Mesendoderm (in vitro differentiated cells): ENCODE data around the gene TMCC3.

Experiments
- DNase-seq: peaks from one replicate; pipeline ENCODE4 v3.0.0; 2013
- H2AK5ac ChIP-seq: 2 replicates; pipeline ENCODE4 v1.6.1; 2013; ENCODE audit warnings: low read length, inconsistent platforms
- H2BK120ac ChIP-seq: 2 replicates; pipeline ENCODE4 v1.6.1; 2013; ENCODE audit warnings: low read depth, mild to moderate bottlenecking, low read length, moderate library complexity, mixed read lengths
- H2BK15ac ChIP-seq: replicated peaks from 2 replicates; pipeline ENCODE4 v1.6.1; 2013; ENCODE audit warnings: low read depth, mild to moderate bottlenecking, moderate library complexity
- H2BK5ac ChIP-seq: 2 replicates; pipeline ENCODE4 v1.6.1; 2013; ENCODE audit warnings: low read length, inconsistent platforms
- H3K18ac ChIP-seq: 2 replicates; pipeline ENCODE4 v1.6.1; 2013; ENCODE audit warnings: mild to moderate bottlenecking, low read length, mixed read lengths
- H3K23ac ChIP-seq: one replicate; pipeline ENCODE4 v1.6.1; 2013; ENCODE audit warnings: low read length
- H3K27ac ChIP-seq: 2 replicates; pipeline ENCODE4 v1.5.1; 2013; ENCODE audit warnings: low read depth, mild to moderate bottlenecking, inconsistent platforms, low read length, moderate library complexity
- H3K27me3 ChIP-seq: 2 replicates; pipeline ENCODE4 v1.6.1; 2013; ENCODE audit warnings: low read length, control low read depth, mild to moderate bottlenecking, inconsistent platforms; ENCODE audit not compliant: insufficient read depth, poor library complexity
- H3K36me3 ChIP-seq: 2 replicates; pipeline ENCODE4 v1.6.1; 2013; ENCODE audit warnings: low read length, inconsistent platforms; ENCODE audit not compliant: control insufficient read depth, insufficient read depth
- H3K4ac ChIP-seq: one replicate; pipeline ENCODE4 v1.6.1; 2013; ENCODE audit warnings: low read depth, mild to moderate bottlenecking, low read length, moderate library complexity
- H3K4me1 ChIP-seq: 2 replicates; pipeline ENCODE4 v1.6.1; 2013; ENCODE audit warnings: low read depth, low read length, inconsistent platforms; ENCODE audit not compliant: control insufficient read depth
- H3K4me2 ChIP-seq: 2 replicates; pipeline ENCODE4 v1.6.1; 2013; ENCODE audit warnings: low read length
- H3K4me3 ChIP-seq: 2 replicates; pipeline ENCODE4 v1.5.1; 2013; ENCODE audit warnings: mild to moderate bottlenecking, low read length
- H3K56ac ChIP-seq: one replicate; pipeline ENCODE4 v1.6.1; 2013; ENCODE audit warnings: low read length
- H3K79me1 ChIP-seq: 2 replicates; pipeline ENCODE4 v1.6.1; 2013; ENCODE audit warnings: low read length, inconsistent platforms
- H3K79me2 ChIP-seq: 2 replicates; pipeline ENCODE4 v1.6.1; 2013; ENCODE audit warnings: mild to moderate bottlenecking, low read length; ENCODE audit not compliant: control insufficient read depth, insufficient read depth
- H3K9ac ChIP-seq: 2 replicates; pipeline ENCODE4 v1.6.1; 2013; ENCODE audit warnings: low read length, inconsistent platforms
- H4K5ac ChIP-seq: one replicate; pipeline ENCODE4 v1.6.1; 2013; ENCODE audit warnings: low read length
- H4K8ac ChIP-seq: one replicate; pipeline ENCODE4 v1.6.1; 2013; ENCODE audit warnings: low read depth, mild to moderate bottlenecking, control low read depth, low read length, moderate library complexity
- WGBS: extraction: QIAGEN DNeasy Blood & Tissue Kit; methylation state at CpG from one replicate; pipeline ENCODE4 v1.1.7; 2013; ENCODE audit warnings: low lambda C conversion rate, missing lambda C conversion rate; ENCODE audit not compliant: insufficient coverage; ENCODE audit errors: extremely low coverage; 5-methylcytosine and 5-hydroxymethylcytosine counted together

Gene TMCC3

DNA sequence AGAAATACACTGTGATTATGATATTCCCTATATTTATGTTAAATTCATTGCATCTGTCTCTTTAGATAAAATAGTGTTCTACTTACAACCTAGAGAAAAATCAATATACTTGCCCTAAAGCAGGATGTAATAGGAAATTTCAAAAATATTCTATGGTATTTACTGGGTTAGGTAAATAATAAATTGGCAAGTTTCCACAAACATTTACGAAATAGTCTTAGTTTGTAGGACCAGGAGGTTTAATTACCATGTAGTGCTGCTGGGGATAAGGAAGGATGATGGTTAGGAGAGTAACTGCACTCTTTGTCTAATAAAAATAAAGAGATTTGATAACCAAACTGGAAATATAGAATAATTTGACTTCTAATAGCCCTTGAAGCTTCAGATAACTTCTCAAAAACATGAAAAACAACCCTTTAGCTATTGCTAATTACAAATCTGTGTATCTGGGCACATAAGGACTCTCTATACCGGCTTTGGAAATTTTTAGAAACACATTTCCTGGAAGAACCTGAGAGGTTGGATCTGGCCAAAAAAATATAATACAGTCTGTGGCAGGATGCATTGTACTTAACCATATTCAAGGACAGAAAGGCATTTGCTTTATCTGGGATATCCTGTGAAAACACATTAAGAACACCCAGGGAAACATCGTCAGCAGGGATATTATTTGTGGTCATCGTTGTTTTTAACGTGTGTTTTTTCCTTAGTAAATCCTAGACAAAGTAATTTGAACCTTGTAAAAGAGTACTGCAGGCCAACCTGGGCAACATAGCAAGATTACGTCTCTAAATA, 36.7 kb upstream of the TMCC3 start:
- no peak overlapping the region for H3K4me3 ChIP-seq
- H3K56ac ChIP-seq: no peak overlapping the region
- no peak overlapping the region for H2AK5ac ChIP-seq
- H3K79me1 ChIP-seq: no peaks in the 10 kb centered on the region
- H4K8ac ChIP-seq: no peak overlapping the region
- H2BK15ac ChIP-seq: no peak overlapping the region
- no peak overlapping the region for H3K4me2 ChIP-seq
- no peak overlapping the region for H3K18ac ChIP-seq
- H3K27me3 ChIP-seq: no peaks in the 10 kb centered on the region
- no peak overlapping the region for H3K23ac ChIP-seq
- no peak overlapping the region for H4K5ac ChIP-seq
- no peak overlapping the region for H3K4ac ChIP-seq
- H3K79me2 ChIP-seq: no peaks in the 10 kb centered on the region
- no peak overlapping the region for H3K27ac ChIP-seq
- no peak for DNase-seq
- H3K36me3 ChIP-seq: no peaks in the 10 kb centered on the region
- no CpG with 5 or more reads among the region's 6 CpGs for WGBS
- H3K9ac ChIP-seq: no peak overlapping the region
- H2BK120ac ChIP-seq: no peak overlapping the region
- no peak overlapping the region for H2BK5ac ChIP-seq
- no peaks in the 10 kb centered on the region for H3K4me1 ChIP-seq

DNA sequence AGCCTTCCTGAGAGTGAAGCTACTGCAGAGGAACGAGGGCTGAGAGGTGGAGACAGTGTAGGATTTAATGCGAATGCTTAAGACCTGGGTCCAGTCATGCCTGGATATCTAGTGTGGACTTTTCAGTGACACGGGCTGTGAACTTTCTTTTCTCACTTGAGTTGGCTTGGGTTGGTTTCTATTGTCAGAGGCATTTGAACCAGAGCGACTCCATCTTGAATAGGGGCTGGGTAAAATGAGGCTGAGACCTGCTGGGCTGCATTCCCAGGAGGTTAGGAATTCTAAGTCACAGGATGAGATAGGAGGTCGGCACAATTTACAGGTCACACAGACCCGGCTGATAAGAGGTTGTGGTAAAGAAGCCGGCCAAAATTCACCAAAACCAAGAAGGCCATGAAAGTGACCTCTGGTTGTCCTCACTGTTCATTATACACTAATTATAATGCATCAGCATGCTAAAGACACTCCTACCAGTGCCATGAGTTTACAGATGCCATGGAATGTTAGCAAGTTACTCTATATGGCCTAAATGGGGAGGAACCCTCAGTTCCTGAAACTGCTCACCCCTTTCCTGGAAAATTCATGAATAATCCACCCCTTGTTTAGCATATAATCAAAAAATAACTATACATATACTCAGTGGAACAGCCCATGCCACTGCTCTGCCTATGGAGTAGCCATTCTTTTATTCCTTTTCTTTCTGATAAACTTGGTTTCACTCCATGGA, 34.2 kb upstream of the TMCC3 start:
- H3K18ac ChIP-seq: no peak overlapping the region
- no CpG with 5 or more reads among the region's 7 CpGs for WGBS
- H3K79me2 ChIP-seq: no peaks in the 10 kb centered on the region
- H3K4ac ChIP-seq: no peak overlapping the region
- H3K27ac ChIP-seq: no peak overlapping the region
- H2BK5ac ChIP-seq: no peak overlapping the region
- H3K4me3 ChIP-seq: no peak overlapping the region
- H3K23ac ChIP-seq: no peak overlapping the region
- H2AK5ac ChIP-seq: no peak overlapping the region
- no peak overlapping the region for H3K4me2 ChIP-seq
- H3K56ac ChIP-seq: no peak overlapping the region
- no peaks in the 10 kb centered on the region for H3K4me1 ChIP-seq
- no peak overlapping the region for H4K5ac ChIP-seq
- no peak overlapping the region for H2BK15ac ChIP-seq
- no peaks in the 10 kb centered on the region for H3K79me1 ChIP-seq
- no peak overlapping the region for H4K8ac ChIP-seq
- H3K36me3 ChIP-seq: no peaks in the 10 kb centered on the region
- no peak overlapping the region for H3K9ac ChIP-seq
- DNase-seq: no peak
- no peaks in the 10 kb centered on the region for H3K27me3 ChIP-seq
- H2BK120ac ChIP-seq: no peak overlapping the region

DNA sequence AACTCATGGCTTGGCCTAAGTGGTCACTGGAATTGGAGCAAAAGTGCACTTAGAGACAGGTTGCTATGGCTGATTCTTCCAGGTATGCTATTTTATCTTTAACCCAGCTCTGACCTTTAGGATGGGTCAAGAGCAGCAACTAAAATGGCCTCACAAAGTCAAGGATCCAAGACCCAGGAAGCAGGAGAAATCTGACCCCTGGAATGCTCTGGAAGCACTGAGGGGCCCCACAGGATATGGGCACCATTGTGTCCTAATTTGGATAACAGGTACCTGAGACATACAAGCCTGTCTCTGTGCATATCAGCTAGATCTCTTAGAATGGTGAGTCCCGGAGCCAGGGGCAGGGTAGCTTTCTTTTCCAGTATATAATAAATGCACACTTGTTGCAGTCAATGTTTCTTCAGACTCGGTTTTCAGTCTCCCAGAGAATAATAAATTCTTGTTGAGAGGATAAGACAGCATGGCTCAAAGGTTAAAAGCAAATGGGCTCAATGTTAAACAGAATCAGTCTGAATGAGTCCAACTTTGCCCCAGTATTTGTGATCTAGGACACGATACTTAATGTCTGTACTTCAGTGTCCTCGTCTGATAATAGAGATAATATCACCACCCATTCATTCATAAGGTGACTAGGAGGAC, 29.3 kb upstream of the TMCC3 start:
- Histone ChIP-seq H3K23ac (no peak overlapping the region), H3K27me3 (no peaks in the 10 kb centered on the region), H2BK120ac (no peak overlapping the region), H3K4me2 (no peak overlapping the region), H3K4ac (no peak overlapping the region), H2BK5ac (no peak overlapping the region), H3K18ac (no peak overlapping the region), H3K79me2 (no peaks in the 10 kb centered on the region), H2BK15ac (no peak overlapping the region), H4K5ac (no peak overlapping the region), H2AK5ac (no peak overlapping the region), H3K36me3 (no peaks in the 10 kb centered on the region), H3K56ac (no peak overlapping the region), H3K27ac (no peak overlapping the region), H3K4me1 (no peaks in the 10 kb centered on the region), H3K9ac (no peak overlapping the region), H3K79me1 (no peaks in the 10 kb centered on the region), H4K8ac (no peak overlapping the region), H3K4me3 (no peak overlapping the region)
- DNase-seq: peak; percentile 18
- WGBS: no CpG with 5 or more reads among the region's 4 CpGs

DNA sequence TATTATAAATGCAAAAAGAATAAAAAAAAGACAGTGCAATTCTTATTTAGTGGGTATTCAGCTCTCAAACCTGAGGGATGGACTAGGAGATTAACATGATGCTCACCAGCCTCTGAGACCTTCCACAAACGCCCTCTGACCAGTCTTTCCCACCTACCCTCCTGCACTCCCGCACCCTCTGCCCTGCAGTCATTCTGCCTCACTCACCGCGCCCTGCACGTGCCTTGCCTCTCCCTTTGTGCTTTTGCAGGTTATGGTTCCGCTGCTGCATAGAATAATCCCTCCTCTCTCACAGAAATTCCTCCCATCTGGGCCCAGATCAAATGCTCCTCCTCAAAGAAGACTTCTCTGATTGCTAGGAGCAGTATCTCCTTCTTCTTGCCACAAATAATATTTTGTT, 28.5 kb upstream of the TMCC3 start:
- no peak for DNase-seq
- no CpG with 5 or more reads among the region's 6 CpGs for WGBS
- no peak overlapping the region for H4K5ac ChIP-seq

DNA sequence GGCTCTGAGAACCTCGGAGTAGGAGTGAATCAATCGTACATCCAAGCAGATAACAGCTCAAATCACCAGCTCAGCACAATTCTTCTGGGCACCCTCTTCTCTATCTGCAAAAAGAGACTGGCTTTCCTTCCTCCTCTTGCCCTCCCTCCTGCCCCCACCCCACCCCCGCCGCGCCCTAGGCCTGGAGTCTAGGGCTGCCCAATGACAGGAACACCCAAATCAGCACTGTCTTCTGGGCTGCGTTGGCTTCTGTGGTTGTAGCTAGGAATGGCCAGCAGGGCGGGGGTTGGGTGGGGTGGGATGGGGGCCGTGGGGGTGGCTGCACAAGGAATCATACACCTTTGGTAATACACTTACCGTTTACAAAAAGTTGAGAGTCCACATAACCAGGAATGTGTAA, 28.0 kb upstream of the TMCC3 start:
- WGBS: no CpG with 5 or more reads among the region's 9 CpGs
- no peak for DNase-seq

More for the DNA sequence above, 28.5 kb upstream of the TMCC3 start:
- no peak overlapping the region for H3K23ac ChIP-seq
- no peak overlapping the region for H2AK5ac ChIP-seq
- no peaks in the 10 kb centered on the region for H3K27me3 ChIP-seq
- H2BK15ac ChIP-seq: no peak overlapping the region
- no peak overlapping the region for H2BK5ac ChIP-seq
- no peaks in the 10 kb centered on the region for H3K36me3 ChIP-seq
- no peak overlapping the region for H2BK120ac ChIP-seq
- no peak overlapping the region for H3K27ac ChIP-seq
- H3K79me1 ChIP-seq: no peaks in the 10 kb centered on the region
- H3K9ac ChIP-seq: no peak overlapping the region
- no peak overlapping the region for H3K4me2 ChIP-seq
- no peak overlapping the region for H3K56ac ChIP-seq
- no peak overlapping the region for H4K8ac ChIP-seq
- no peaks in the 10 kb centered on the region for H3K4me1 ChIP-seq
- no peak overlapping the region for H3K4ac ChIP-seq
- no peak overlapping the region for H3K4me3 ChIP-seq
- no peaks in the 10 kb centered on the region for H3K79me2 ChIP-seq
- no peak overlapping the region for H3K18ac ChIP-seq

More for the DNA sequence above, 28.0 kb upstream of the TMCC3 start:
- H4K8ac ChIP-seq: no peak overlapping the region
- H3K56ac ChIP-seq: no peak overlapping the region
- H3K23ac ChIP-seq: no peak overlapping the region
- no peak overlapping the region for H3K18ac ChIP-seq
- no peak overlapping the region for H3K4ac ChIP-seq
- no peak overlapping the region for H2BK5ac ChIP-seq
- no peaks in the 10 kb centered on the region for H3K36me3 ChIP-seq
- no peak overlapping the region for H3K9ac ChIP-seq
- no peak overlapping the region for H2BK120ac ChIP-seq
- no peak overlapping the region for H3K4me3 ChIP-seq
- H3K4me2 ChIP-seq: no peak overlapping the region
- no peaks in the 10 kb centered on the region for H3K4me1 ChIP-seq
- no peak overlapping the region for H3K27ac ChIP-seq
- H3K79me2 ChIP-seq: no peaks in the 10 kb centered on the region
- no peak overlapping the region for H4K5ac ChIP-seq
- no peaks in the 10 kb centered on the region for H3K27me3 ChIP-seq
- H3K79me1 ChIP-seq: no peaks in the 10 kb centered on the region
- H2AK5ac ChIP-seq: no peak overlapping the region
- H2BK15ac ChIP-seq: no peak overlapping the region
